Right renal cortex interstitium (tissue), 3 donors: ENCODE data around the gene TNNI2. TPM values are rescaled to one million over a fixed set of nuclear protein-coding genes. Genes with fewer than 3 reads are reported as not detected.
"Not testable (repeated sequence)": the region's sequence is repeated elsewhere in the genome, so short reads cannot be mapped to it uniquely, and the experiment has no call there.

Experiments
- DNase-seq, 3 donors: peaks; one replicate each; pipeline ENCODE4 v3.0.0-alpha.2; 2013; ENCODE audit warnings: low read depth in 3 of 3, low spot score in 2 of 3
- polyA plus RNA-seq, 3 donors: library from polyadenylated mRNA; unstranded; fragments of 120-200 nt; gene quantifications; one replicate each; pipeline ENCODE4 v1.2.1, GENCODE V29; 2013; ENCODE audit not compliant: insufficient read length in 3 of 3

The TNNI2 gene
- polyA plus RNA-seq, 3 donors, result 0.29 to 0.42 (median 0.40) TPM

DNA sequence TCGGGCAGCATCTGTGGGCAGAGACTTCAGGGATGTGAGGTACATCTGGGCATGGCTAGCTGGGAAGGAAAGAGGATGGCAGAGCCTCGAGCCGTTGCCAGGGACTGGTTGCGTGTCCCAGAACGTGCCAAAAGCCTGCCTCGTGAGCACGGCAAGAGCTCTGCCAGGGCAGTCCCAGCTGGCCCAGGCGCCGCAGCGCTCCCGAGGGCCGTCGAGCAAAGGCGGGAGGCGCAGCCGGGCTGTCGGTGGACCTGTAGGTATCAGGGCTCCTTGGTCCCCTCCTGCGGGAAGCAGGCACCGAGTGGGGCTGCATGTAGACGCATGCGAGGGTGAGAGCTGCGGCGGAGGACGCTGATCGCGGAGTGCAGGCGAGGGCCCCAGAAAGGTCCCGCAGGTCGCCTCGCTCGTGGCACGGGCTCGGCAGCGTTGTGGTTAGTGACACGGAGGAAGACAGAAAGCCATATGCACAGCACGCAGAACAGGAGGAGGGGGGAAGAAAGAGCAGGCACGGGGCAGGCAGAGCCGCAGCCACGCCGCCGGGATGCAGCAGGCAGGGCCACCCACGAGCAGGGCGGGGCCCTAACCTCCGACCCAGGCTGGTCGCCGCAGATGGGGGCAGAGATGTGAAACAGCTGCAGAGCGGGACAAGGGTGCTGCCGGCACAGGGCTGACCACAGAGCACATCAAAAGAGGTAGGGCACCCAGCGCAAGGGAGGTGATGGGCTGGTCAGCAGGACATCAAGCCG is 32.1 kb downstream of the TNNI2 start:
- DNase-seq, result no peak

DNA sequence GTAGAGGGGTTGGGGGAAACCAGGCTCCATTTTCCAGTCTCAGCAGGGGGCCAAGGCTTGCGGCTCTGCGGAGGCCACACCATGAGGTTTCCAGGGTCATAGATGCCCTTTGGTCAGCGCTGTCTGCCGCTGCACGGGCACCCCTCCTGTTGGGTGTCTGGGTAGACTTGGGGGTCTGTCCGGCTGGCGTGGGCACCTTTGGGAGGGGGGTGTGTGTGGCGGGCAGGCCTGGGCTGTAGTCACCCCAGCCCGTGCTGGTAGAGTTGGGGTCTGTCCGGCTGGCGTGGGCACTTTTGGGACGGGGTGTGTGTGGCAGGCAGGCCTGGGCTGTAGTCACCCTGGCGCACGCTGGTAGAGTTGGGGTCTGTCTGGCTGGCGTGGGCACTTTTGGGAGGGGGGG is 32.8 kb downstream of the TNNI2 start:
- no peak for DNase-seq

DNA sequence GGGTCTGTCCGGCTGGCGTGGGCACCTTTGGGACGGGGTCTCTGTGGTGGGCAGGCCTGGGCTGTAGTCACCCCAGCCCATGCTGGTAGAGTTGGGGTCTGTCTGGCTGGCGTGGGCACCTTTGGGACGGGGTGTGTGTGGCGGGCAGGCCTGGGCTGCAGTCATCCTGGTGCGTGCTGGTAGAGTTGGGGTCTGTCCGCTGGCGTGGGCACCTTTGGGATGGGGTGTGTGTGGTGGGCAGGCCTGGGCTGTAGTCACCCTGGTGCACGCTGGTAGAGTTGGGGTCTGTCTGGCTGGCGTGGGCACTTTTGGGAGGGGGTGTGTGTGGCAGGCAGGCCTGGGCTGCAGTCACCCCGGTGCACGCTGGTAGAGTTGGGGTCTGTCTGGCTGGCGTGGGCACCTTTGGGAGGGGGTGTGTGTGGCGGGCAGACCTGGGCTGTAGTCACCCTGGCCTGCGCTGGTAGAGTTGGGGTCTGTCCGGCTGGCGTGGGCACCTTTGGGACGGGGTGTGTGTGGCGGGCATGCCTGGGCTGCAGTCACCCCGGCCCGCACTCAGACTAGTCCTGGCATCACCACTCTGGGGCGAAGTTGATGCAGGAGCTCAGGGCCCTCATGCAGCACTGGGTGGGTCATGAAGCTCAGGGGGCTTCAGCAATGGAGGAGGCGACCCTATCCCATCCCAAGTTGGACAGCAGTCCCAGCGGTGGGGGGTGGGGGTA is 33.6 kb downstream of the TNNI2 start:
- no peak for DNase-seq

GRCh38 chr11:1873048-1873812 is 34.4 kb downstream of the TNNI2 start:
- peak in 2 of 3 donors; percentile 62 to 82 for DNase-seq

GRCh38 chr11:1873813-1874150 is 35.0 kb downstream of the TNNI2 start:
- not testable (repeated sequence) for DNase-seq

GRCh38 chr11:1874441-1875092 is 35.8 kb downstream of the TNNI2 start:
- not testable (repeated sequence) for DNase-seq

- DNase-seq, result no peak
Observed at GRCh38 chr11:1875093-1875850, 36.5 kb downstream of the TNNI2 start.

- DNase-seq, result not testable (repeated sequence)
Observed at GRCh38 chr11:1875851-1876301, 37.1 kb downstream of the TNNI2 start.

GRCh38 chr11:1876361-1877063 is 37.7 kb downstream of the TNNI2 start:
- no peak for DNase-seq

- no peak for DNase-seq
Observed at GRCh38 chr11:1877211-1878136, 38.7 kb downstream of the TNNI2 start.

DNA sequence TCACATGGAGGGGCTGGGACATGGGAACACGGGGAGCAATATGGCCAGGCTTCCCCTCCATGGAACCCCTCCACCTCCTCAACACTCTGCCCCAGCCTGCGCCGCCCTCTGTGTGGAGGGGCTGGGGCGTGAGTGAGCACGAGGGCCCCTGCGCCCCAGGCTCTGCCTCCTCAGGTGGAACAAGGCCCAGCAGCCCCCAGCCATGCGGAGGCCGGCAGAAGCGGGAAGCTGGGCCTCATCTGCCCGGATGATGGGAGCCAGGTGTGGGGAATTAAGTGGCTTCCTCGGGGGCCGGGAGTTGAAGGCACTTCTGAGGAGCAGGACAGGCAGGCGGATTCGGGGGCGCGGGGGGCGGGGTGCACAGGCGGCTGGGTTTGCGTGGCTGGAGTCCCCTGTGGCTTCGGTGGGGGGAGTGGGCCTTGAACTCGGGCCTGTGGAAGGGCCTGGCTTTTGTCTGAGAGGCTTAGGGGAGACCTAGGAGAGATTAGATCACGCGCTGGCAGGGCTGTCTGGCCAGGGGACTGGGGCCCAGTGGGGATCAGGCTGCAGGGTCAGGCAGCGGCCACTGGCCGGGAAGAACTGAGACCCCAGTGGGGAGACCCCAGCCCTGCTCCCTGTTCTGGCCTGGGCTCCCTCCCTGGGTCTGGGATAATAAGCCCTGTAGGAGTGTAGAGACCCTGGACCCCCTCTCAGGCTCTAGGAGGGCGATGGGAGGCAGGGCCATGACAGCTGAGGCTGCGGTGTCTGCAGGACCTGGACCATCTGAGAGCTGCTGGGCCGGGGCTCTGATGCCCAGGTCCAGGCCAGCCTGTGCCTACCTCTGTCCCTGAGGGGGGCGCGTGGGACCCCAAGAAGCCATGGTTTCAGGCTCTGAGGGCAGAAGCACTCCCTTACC is 39.6 kb downstream of the TNNI2 start:
- DNase-seq, result no peak

GRCh38 chr11:1879342-1879940 is 40.7 kb downstream of the TNNI2 start:
- no peak for DNase-seq

- DNase-seq, result no peak
Observed at GRCh38 chr11:1879941-1880720, 41.4 kb downstream of the TNNI2 start.

GRCh38 chr11:1880746-1881441 is 42.1 kb downstream of the TNNI2 start:
- DNase-seq, result no peak

DNA sequence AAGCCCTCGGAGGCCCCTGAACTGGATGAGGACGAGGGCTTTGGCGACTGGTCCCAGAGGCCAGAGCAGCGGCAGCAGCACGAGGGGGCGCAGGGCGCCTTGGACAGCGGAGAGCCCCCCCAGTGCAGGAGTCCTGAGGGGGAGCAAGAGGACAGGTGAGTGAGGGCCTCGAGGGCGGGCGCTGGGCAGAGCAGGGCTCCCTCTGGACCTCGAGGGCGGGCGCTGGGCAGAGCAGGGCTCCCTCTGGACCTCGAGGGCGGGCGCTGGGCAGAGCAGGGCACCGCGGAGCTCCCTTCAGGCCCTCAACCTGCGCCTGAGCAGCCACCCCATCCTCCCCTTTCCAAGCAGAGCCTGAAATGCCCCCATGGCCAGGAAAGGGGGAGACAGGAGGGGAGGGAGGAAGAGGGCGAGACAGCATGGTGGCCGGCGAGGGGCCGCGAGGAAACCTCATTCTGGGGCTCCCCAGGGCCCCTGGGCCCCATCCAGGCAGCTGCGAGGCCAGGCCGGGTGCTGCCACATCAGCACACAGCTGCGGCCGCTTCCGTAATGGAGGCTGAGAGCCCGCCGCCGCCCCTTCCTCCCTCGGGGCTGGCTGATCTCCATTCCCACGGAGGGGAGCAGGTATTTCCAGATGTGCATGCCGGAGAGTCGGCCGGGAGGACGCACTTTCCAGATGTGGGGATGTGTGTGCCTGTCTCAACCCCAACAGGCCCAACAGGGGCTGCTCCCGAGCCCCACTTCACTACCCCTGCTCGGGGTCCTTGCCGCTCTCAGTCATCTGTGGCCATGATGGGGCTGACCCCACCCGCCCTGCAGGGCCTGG is 42.9 kb downstream of the TNNI2 start:
- no peak for DNase-seq
